ENCODE data around the gene PACSIN2.

The PACSIN2 gene, protein sequence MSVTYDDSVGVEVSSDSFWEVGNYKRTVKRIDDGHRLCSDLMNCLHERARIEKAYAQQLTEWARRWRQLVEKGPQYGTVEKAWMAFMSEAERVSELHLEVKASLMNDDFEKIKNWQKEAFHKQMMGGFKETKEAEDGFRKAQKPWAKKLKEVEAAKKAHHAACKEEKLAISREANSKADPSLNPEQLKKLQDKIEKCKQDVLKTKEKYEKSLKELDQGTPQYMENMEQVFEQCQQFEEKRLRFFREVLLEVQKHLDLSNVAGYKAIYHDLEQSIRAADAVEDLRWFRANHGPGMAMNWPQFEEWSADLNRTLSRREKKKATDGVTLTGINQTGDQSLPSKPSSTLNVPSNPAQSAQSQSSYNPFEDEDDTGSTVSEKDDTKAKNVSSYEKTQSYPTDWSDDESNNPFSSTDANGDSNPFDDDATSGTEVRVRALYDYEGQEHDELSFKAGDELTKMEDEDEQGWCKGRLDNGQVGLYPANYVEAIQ

DNA sequence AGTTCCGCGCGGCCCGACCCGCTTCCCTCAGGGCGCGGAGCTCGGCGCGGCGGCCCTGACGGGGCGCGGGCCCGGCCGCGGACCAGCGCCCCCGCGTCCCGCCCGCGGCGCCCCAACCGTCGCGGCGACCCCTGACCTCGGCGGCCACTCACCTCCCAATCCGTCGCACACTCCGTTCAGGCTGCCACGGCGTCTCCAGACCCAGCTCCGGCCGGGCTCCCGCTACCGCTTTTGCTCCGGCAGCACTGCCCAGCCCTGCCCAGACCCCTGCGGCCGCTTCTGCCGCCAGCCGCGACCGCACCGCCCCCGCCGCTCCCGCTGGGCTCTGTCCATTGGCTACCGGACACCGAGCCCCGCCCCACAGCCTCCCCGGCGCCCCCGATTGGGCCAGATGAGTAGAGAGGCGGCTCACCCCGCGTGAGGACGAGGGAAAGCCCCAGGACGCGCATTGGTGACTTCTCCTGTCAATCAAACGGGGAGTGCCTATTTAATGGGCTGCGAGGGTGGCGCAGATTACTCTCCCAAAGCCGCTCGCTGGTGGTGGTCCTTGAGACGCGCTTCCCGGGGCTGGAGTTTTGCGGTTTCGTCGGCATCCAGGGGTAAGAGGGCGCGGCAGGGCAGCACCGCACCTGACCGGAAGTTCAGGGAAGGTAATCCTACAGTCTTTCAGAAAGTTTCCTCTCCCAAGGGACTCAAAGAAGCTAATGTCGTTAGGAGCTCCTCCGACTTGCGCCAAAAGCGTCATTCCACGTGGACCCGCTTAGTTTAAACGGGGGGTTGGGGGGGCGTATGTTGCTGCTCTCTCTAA, at the start of gene PACSIN2:
PACSIN2 (minus strand) TSS at position 281 of the 808 bp plus-strand sequence. CDS start 103,069 bp downstream, outside the sequence.
- DNase-seq (ENCODE audit: extremely low spot score), result peak; percentile 99
- ChIA-PET CTCF (interaction anchor here (1.0 kb wide), 1 partner anchor 24 kb away, joined by 5 read pairs; no protein-coding TSS in a partner anchor), POLR2A (interaction anchor here (0.6 to 2.8 kb wide), 31 partner anchors 8 to 366 kb away, joined by 3 to 30 read pairs (median 3); partner anchors contain the start of gene CYB5R3)
- TF ChIP-seq, protein P1, sequence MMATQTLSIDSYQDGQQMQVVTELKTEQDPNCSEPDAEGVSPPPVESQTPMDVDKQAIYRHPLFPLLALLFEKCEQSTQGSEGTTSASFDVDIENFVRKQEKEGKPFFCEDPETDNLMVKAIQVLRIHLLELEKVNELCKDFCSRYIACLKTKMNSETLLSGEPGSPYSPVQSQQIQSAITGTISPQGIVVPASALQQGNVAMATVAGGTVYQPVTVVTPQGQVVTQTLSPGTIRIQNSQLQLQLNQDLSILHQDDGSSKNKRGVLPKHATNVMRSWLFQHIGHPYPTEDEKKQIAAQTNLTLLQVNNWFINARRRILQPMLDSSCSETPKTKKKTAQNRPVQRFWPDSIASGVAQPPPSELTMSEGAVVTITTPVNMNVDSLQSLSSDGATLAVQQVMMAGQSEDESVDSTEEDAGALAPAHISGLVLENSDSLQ (IDR thresholded peaks at IDR 0.05), result peak; percentile 99
- peak; percentile 84 for TF ChIP-seq ELF4 (IDR thresholded peaks at IDR 0.05)
- TF ChIP-seq CTBP1 (IDR thresholded peaks at IDR 0.05; ENCODE audit: borderline replicate concordance), result no peak
- peak; percentile 86 for TF ChIP-seq L3MBTL2 (conservative IDR thresholded peaks at IDR 0.05)
- TF ChIP-seq ARNT (IDR thresholded peaks at IDR 0.05), result no peak
- no peak for TF ChIP-seq HDGF (IDR thresholded peaks at IDR 0.05; ENCODE audit: borderline replicate concordance)
- no peak for TF ChIP-seq BHLHE40 (IDR thresholded peaks at IDR 0.05; ENCODE audit: borderline replicate concordance)
- TF ChIP-seq FOXA1 (IDR thresholded peaks at IDR 0.05), result no peak
- no peak for TF ChIP-seq NFRKB (IDR thresholded peaks at IDR 0.05)
- TF ChIP-seq ZNF384 (IDR thresholded peaks at IDR 0.05), result no peak
- TF ChIP-seq FOXM1 (IDR thresholded peaks at IDR 0.05; ENCODE audit: borderline replicate concordance), result no peak

DNA sequence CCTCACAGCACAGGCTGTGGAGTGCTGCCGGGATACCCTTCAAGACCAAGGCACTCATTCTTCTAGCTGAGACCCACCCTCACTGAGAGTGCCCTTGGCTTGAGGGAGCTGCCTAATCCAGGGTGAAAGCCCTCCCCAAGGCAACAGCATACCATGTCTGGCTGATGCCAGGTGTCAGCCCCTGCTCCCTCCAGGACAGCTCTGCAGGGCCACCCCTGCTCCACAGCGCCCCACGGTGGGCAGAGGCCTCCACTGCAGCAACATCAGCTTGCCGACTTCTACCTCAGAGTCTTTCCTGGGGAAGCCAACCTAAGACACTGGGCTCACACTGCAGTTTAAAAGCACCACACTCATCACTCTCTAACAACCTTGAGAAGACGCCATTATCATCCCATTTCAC, 45.2 kb upstream of the PACSIN2 start:
- no peak for TF ChIP-seq ZNF384 (IDR thresholded peaks at IDR 0.05)
- CTCF ChIA-PET, result interaction anchor here (0.5 to 2.3 kb wide), 6 partner anchors 9 to 33 kb away, joined by 3 to 9 read pairs (median 4); no protein-coding TSS in a partner anchor
- POLR2A ChIA-PET, result interaction anchor here (1.3 kb wide), 1 partner anchor 9 kb away, joined by 4 read pairs; no protein-coding TSS in a partner anchor
- DNase-seq (ENCODE audit: extremely low spot score), result peak; percentile 78

DNA sequence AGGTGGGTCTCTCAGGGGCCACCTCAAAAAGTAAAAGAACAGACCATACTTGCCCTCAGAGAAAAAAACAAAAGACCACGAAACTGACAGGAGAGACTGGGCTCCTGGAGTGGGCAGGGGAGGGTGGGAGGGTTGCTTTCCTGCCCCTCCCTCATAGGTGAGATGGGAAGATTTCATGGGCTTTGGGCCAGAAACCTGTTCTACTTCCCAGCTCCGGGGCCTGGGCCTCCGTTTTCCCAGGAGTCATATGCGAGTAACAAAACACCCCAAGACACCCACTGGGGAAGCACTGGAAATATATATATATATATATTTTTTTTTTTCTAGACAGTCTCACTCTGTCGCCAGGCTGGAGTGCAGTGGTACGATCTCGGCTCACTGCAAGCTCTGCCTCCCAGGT, 42.7 kb upstream of the PACSIN2 start:
- ChIA-PET POLR2A (interaction anchor here (1.2 kb wide), 1 partner anchor 42 kb away, joined by 3 read pairs; no protein-coding TSS in a partner anchor), CTCF (no interaction called here)
- DNase-seq (ENCODE audit: extremely low spot score), result no peak
- no peak for TF ChIP-seq LEF1 (IDR thresholded peaks at IDR 0.05; ENCODE audit: borderline replicate concordance)
- no peak for TF ChIP-seq HDGF (IDR thresholded peaks at IDR 0.05; ENCODE audit: borderline replicate concordance)
- TF ChIP-seq BHLHE40 (IDR thresholded peaks at IDR 0.05; ENCODE audit: borderline replicate concordance), result no peak
- TF ChIP-seq ARNT (IDR thresholded peaks at IDR 0.05), result no peak
- TF ChIP-seq TARDBP (IDR thresholded peaks at IDR 0.05), result no peak
- TF ChIP-seq ZNF384 (IDR thresholded peaks at IDR 0.05), result no peak
- no peak for TF ChIP-seq NFRKB (IDR thresholded peaks at IDR 0.05)
- TF ChIP-seq FOXM1 (IDR thresholded peaks at IDR 0.05; ENCODE audit: borderline replicate concordance), result no peak
- TF ChIP-seq SP1 (IDR thresholded peaks at IDR 0.05), result no peak
- no peak for TF ChIP-seq FOXA1 (IDR thresholded peaks at IDR 0.05)
- TF ChIP-seq FOXK2 (IDR thresholded peaks at IDR 0.05), result no peak
- TF ChIP-seq SUZ12 (IDR thresholded peaks at IDR 0.05), result no peak
- TF ChIP-seq L3MBTL2 (conservative IDR thresholded peaks at IDR 0.05), result no peak

DNA sequence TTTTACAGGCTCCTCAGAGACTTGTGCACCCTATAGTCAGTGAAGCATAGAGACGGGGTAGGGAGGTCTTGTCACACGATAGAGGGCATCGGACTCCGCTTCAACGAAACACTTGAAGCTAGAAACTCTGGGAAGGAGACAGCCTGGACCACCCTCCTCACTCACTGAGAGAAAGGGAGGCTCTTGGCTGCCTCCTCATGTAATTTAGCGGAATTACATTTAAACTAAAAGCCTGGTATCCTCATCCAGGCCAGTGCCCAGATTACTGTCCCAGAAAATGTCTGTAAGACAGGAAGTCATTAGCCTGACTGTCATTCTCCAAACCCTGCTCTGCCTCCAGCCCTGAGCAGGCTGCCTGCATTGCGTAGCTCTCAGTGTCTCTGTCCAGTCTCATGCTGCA, 38.2 kb upstream of the PACSIN2 start:
- POLR2A ChIA-PET, result no interaction called here
- CTCF ChIA-PET, result interaction anchor here (0.6 kb wide), 1 partner anchor 250 kb away, joined by 3 read pairs; no protein-coding TSS in a partner anchor
- no peak for DNase-seq (ENCODE audit: extremely low spot score)
- no peak for TF ChIP-seq L3MBTL2 (conservative IDR thresholded peaks at IDR 0.05)
- no peak for TF ChIP-seq TARDBP (IDR thresholded peaks at IDR 0.05)
- no peak for TF ChIP-seq ZNF384 (IDR thresholded peaks at IDR 0.05)
- TF ChIP-seq HDGF (IDR thresholded peaks at IDR 0.05; ENCODE audit: borderline replicate concordance), result no peak
- TF ChIP-seq, protein P1 (IDR thresholded peaks at IDR 0.05), result no peak
- no peak for TF ChIP-seq ELF4 (IDR thresholded peaks at IDR 0.05)
- TF ChIP-seq FOXK2 (IDR thresholded peaks at IDR 0.05), result no peak
- TF ChIP-seq BHLHE40 (IDR thresholded peaks at IDR 0.05; ENCODE audit: borderline replicate concordance), result no peak
- no peak for TF ChIP-seq SP1 (IDR thresholded peaks at IDR 0.05)
- TF ChIP-seq SUZ12 (IDR thresholded peaks at IDR 0.05), result no peak
- TF ChIP-seq NFRKB (IDR thresholded peaks at IDR 0.05), result no peak
- TF ChIP-seq FOXA1 (IDR thresholded peaks at IDR 0.05), result no peak
- TF ChIP-seq CTBP1 (IDR thresholded peaks at IDR 0.05; ENCODE audit: borderline replicate concordance), result no peak
- TF ChIP-seq LEF1 (IDR thresholded peaks at IDR 0.05; ENCODE audit: borderline replicate concordance), result no peak
- no peak for TF ChIP-seq ARNT (IDR thresholded peaks at IDR 0.05)

DNA sequence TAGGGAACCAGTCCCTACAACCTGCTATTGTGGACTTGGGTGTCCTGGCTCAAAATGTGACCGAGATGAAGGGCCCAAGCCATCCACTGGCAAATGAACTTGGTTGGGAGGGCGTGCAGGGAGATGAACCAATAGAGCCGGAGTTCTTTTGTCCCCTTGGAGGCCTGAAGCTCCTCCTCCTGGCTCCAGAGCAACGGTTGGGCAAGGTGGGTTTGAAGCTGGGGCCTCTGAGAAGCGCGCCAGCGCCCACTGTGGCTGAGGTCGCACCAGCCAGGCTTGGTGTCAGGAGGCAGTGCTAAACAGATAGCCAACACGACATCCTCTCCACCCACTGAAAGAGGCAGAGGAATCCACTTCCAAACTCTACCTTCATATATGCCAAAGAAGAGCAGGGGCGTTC, 36.0 kb upstream of the PACSIN2 start:
- ChIA-PET CTCF (interaction anchor here (1.4 kb wide), 1 partner anchor 9 kb away, joined by 9 read pairs; no protein-coding TSS in a partner anchor), POLR2A (interaction anchor here (1.0 kb wide), 1 partner anchor 10 kb away, joined by 4 read pairs; no protein-coding TSS in a partner anchor)
- DNase-seq (ENCODE audit: extremely low spot score), result no peak
- no peak for TF ChIP-seq ARNT (IDR thresholded peaks at IDR 0.05)
- TF ChIP-seq BHLHE40 (IDR thresholded peaks at IDR 0.05; ENCODE audit: borderline replicate concordance), result no peak
- no peak for TF ChIP-seq ZNF384 (IDR thresholded peaks at IDR 0.05)
- no peak for TF ChIP-seq NFRKB (IDR thresholded peaks at IDR 0.05)
- TF ChIP-seq TARDBP (IDR thresholded peaks at IDR 0.05), result no peak
- no peak for TF ChIP-seq SP1 (IDR thresholded peaks at IDR 0.05)
- no peak for TF ChIP-seq SUZ12 (IDR thresholded peaks at IDR 0.05)
- no peak for TF ChIP-seq CTBP1 (IDR thresholded peaks at IDR 0.05; ENCODE audit: borderline replicate concordance)
- no peak for TF ChIP-seq ELF4 (IDR thresholded peaks at IDR 0.05)

DNA sequence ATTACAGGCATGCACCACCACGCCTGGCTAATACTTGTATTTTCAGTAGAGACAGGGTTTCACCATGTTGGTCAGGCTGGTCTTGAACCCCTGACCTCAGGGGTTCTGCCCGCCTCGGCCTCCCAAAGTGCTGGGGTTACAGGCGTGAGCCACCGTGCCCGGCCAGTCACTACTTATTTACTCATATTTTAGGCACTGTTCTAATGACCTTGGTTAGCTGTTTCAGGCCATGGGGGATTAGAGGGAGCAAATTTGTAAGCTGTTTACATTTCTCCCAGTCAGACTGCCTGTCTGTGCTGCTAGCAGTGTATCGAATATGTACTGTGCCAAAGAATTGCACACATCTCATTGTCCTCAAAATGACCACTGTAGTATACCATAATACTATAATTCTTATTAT, 32.7 kb upstream of the PACSIN2 start:
- CTCF ChIA-PET, result interaction anchor here (1.6 kb wide), 1 partner anchor 13 kb away, joined by 5 read pairs; no protein-coding TSS in a partner anchor
- no peak for DNase-seq (ENCODE audit: extremely low spot score)
- POLR2A ChIA-PET, result no interaction called here
- TF ChIP-seq SP1 (IDR thresholded peaks at IDR 0.05), result no peak

All from HEK293T (cell line).